Activated CD8-positive, alpha-beta memory T cell treated with anti-CD3 and anti-CD28 coated beads for 4 hours (primary cell): ENCODE measurements around the gene LIN52.

ENCODE experiments used
- DNase-seq, 2 donors: peaks; one replicate each; pipeline ENCODE4 v3.0.0-alpha.2; 2020; ENCODE audit warnings: low read depth in 2 of 2

The LIN52 gene

DNA sequence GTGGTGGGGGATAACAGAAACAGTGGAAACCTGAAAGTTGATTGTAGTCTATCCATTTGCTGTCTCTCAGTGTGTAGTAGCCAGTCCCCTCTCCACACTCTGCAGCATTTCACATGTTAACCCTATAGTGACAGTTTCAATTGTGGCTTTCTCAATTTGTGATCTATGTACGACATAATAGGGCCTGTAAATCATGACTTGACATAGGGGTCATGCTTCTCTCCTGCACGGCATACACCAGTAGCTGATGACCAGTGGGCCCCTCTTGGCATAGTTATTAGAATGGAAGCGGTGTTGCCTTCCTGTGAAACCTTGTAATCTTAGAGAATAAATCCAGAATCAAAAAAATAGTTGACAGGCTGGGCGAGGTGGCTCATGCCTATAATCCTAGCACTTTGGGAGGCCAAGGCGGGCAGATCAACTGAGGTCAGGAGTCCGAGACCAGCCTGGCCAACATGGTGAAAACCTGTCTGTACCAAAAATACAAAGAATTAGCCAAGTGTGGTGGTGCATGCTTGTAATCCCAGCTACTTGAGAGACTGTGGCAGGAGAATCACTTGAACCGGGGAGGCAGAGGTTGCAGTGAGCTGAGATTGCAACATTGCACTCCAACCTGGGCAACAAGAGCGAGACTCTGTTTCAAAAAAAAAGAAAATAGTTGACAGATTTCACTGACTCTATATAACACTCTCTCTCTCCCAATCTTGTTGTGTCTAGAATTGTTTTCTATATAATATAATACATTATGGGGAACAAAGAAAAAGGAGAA, 109.9 kb downstream of the LIN52 start:
- no peak for DNase-seq

DNA sequence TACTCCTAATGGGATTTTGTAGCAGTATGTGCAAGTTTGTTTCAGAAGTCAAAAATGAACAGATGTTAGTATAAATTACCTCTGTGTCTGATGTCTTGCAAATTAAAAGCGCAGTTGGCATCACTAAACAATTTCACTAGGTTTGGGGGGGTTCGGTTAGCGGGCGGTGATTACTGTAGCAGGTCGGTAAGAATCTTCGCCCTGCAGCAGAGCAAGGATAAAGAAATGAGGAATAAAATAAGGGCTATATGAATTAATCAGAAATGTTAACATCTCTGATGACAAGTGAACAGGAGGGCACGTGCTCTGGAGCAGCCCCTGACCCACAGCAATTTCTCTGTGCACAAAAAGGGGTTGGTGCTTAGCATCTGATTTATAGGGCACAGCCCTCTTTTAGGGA, 110.9 kb downstream of the LIN52 start:
- DNase-seq: no peak

DNA sequence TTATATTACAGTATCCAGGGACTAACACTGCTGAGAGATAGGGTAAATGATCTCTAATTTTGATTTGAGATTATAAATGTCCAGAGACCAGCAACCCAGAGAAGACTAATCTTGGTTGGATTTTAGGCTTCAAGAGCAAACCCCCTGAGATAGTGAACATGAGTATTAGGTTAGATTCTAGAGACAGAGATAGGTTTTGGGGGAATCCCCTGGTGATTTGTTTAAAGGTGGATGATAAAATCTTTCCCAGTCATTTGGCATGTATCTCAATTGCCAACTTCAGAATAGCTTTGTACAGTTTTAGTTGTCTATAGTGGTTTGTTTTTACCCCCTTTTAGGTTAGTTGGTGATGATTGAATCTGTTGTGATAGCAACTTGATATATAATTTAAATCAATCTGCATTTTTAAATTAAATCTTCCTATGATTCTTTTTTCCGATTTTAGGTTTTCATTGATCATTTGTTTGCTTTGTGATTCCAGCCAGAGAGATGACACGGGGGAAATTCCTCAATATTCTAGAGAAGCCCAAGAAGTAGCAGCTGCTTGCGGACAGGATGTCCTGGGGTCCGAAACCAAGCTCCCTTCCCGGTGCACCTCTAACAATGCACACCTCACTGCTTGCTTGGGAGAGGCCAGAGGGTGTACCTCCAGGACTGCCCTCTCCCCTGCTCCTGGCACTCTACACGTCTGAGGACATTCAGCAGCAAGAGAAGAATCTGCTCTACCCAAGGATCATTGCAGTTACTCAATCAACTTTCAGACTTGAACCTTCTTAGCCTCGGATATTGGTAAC, 113.9 kb downstream of the LIN52 start:
- DNase-seq: no peak

DNA sequence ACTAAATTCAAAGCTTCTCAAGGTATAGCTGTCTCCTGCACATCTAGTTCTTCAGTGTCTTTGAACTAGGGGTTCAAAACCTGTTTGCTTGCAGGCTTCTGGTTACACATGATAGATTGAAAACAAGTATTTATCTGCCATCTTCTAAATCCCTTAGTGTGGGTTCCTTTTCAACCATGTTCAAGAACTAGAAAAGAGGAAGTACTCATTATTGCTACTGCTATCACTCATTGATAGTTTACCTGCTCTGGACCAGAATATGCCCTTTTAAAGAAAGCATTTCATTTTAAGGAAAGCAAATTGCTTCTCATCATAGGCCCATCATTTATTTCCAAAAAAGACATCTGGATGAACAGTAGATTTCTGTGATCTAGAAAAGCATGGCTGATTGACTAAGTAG, 117.4 kb downstream of the LIN52 start:
- DNase-seq: no peak

DNA sequence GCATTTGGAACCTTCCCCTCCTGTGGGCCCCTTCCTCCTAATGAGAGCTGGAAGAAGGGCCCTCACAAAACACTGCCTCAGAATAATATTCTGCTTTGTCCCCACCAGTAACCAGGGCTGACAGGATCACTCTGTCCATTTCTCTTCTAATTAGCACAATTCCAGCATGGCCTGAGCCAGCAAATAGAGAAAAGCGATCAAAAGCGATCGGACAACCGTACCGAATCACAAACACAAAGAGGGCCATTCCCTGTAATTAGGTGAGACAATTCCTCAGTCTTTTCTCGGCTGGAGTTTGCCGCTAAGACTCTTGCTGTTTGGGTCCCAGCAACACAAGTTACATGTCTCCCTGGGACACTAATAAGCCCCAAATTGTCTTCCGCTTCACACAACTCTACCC, 118.9 kb downstream of the LIN52 start:
- no peak for DNase-seq

DNA sequence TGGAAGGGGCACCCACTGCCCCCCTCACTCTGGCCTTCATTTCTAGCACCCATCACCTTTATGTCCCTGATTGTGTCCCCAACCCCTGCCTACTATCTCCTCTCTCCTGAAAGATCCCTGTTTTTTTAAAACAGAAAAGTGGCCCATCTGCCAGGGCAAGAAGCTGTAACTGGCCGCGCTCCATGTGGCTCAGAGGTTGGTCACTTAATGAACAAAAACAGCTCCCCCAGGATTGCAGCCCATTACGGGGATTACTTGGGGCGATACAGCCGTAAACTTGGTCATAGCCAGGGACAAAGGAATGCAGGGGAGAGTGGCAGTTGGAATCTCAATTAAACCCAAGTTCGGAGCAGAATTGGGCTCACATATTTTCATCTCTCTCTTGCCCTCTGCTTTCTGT, 119.7 kb downstream of the LIN52 start:
- DNase-seq: no peak

DNA sequence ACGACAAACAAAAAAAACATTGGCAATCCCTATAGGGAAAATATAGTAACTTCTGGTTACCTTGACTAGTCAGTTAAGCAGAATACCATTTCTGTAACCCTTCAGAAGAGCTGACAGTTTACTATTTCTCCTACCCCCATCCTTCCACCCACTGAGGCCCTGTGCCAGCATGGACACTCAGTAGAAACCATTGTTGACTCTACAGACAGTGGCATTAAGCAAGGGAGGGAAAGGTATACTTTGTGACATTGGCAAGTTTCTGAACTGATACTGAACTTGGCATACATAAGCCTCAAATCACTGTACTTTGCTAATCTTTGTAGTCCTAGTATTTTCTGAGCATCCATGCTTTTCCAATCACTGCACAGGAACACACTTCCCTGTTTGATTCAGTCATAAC, 121.1 kb downstream of the LIN52 start:
- no peak for DNase-seq

DNA sequence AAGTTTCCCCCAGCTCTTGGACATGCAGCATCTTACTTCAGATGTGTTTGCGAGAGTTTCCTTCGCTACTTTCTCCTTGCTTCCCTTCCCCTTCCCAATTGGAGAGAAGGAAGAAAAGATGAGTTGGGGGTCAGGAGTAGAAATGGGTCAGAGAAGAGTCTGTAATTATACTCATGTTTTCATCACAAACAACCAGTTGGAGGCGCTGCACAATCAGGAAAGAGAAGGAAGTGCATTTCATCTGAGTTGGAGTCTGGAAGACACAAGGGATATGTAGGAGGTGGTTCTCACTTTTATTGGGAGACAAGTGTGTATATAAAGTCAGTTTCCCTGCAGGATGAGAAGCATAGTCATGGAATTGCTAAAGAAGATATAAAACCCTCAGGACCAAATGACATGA, 123.2 kb downstream of the LIN52 start:
- no peak for DNase-seq

DNA sequence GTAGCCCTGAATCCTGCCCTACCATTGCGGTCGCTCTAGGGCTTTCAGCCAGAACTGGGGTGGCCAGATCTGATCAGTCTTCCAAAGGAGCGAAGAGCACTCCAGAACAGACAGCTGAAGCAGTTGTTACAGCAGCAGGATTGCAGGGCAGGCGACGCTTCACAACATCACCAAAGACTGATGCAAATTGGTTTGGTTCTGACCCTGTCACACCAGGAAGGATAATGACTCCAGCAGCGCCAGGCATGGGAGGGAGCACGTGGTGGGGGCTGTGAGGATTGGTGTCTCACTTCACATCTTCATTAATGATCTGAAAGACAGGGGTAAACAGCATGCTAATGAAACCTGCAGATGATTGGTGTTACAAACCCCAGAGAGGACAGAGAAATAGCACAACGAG, 123.9 kb downstream of the LIN52 start:
- no peak for DNase-seq

DNA sequence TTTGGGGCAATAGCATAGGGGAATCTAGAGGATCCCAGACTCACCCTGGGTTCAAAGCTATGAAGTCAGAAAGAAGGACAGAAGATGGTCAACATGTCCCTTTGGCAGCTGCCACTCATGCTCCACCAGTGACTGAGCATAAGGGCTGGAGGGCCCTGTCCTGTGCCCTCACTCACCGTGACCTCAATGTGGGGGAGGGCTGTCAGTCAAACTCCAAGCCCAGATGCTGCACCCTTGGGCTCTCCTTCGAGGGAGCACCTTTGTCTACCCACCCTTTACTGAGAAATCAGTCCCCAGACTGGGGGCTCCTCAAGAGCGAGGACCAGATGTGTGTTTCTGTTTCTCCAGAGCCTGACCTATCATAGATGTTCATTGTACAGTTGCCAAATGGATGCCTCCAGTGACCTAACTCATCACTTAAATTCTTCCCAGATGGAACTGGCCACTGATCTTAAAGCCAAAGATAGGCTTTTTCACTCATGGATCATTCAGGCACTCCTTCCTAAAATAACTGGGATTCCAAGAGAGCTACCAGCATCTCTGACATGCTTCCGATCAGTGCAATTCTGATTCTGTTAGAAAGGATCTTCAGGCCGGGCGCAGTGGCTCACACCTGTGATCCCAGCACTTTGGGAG, 127.3 kb downstream of the LIN52 start:
- DNase-seq: no peak

DNA sequence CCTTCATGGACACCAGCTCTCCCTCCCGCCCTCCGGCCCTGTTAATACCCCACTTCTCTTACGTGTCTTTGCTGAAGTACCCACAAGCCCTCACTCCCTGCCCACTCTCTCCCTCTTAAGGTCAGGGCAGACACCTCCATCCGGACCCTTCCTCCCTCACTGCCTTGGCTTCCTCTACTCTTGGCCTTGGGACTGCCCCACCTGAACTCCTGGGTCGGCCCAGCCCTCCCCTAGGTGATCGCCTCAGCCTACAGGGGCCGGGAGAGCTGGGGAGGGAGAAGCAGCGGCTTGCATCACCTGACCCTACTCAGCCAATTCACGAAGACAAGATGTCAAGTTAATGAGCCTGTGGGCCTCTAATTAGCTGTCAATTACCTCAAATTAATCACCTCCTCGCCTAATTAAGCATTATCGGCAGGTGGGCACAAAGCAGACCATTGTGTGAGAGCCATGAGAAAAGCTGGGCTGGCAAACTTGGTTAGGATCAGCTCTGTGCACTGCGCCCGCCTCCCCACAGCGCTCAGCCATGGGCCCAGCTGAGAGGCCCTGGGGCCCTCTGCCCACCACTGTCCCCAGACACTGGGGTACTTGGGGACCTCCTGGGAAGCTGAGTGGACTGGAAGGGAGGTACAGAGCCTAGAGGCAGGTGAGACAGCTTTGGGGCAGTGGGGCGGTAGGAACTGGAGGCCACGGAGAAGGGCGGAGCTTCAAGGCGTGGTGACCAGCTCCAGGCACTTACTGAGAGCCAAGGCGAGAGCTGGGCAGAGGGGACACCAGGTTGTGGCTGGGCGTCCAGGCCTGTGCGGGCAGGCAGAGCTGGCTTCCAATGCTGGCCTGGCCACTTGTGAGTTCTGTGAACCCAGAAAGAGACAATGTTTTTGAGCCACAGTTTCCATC, 129.4 kb downstream of the LIN52 start:
- no peak for DNase-seq

DNA sequence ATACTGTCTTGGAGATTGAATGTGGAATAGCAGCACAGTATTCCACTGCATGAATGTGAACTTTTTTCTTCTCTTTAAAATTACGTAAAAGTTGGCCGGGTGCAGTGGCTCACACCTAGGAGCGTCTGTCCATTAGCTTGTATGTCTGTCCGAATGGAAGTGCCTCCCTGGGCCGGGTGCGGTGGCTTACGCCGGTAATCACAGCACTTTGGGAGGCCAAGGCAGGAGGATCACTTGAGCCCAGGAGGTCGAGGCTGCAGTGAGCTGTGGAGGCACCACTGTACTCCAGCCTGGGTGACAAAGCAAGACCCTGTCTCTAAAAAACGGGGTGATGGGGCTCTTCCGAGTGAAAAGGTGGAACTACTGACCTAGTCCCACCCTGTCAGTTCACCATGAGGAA, 131.9 kb downstream of the LIN52 start:
- DNase-seq: no peak

DNA sequence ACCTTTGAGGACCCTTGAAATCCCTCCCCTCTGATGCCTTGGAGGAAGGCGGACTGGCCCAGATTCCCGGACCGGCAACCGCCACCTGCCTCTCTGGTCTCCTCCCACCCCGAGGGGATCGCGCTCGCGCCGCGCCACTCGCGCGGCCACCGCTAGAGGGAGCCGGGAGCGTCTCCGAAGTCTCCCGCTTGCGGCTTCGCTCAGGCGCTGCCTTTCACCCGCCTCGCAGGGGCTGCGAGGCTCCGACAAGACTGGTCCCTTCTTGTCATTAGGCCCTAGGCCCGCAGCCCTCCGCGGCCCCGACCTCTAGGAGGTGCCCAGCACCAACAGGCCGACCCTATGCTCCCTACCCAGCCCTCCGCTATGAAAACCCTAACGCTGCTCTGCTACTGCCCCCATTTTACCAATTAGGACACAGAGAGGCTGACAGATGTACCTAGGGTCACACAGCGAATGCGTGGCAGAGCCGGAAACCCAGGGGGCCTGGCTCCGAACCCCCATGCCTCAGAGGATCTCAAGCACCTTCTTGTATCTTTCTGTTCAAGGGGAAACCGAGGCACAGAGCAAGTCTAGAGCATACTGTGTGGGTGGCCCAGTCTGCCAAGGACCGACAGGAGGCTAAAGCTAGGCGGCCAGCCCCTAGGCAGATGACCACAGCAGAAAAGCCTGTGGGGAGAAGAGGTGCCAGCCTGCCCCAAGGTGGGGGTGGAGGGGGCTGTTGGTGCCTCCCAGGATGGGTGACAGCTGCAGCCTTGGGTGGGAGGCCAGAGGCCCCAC, 133.1 kb downstream of the LIN52 start:
- peak; percentile 12 to 40 for DNase-seq

DNA sequence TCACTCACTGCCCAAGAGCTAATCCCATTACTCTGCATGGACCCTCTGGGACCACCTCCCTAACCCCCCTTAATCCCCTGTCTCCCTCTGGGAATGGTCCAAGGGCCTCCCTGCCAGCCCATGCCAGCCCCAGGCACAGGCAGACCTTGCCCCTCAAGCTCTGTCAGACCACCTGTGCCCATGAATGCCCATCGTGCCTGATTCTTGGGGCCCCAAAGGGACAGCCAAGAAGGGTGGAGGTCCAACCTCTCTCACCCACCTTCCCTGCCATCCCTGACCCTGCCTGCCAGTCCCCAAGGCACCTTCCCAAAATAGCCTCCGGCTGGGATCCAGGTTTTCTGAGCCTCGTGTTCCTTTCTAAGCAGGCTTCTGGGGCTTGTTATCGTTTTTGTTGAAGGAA, 133.7 kb downstream of the LIN52 start:
- no peak for DNase-seq

DNA sequence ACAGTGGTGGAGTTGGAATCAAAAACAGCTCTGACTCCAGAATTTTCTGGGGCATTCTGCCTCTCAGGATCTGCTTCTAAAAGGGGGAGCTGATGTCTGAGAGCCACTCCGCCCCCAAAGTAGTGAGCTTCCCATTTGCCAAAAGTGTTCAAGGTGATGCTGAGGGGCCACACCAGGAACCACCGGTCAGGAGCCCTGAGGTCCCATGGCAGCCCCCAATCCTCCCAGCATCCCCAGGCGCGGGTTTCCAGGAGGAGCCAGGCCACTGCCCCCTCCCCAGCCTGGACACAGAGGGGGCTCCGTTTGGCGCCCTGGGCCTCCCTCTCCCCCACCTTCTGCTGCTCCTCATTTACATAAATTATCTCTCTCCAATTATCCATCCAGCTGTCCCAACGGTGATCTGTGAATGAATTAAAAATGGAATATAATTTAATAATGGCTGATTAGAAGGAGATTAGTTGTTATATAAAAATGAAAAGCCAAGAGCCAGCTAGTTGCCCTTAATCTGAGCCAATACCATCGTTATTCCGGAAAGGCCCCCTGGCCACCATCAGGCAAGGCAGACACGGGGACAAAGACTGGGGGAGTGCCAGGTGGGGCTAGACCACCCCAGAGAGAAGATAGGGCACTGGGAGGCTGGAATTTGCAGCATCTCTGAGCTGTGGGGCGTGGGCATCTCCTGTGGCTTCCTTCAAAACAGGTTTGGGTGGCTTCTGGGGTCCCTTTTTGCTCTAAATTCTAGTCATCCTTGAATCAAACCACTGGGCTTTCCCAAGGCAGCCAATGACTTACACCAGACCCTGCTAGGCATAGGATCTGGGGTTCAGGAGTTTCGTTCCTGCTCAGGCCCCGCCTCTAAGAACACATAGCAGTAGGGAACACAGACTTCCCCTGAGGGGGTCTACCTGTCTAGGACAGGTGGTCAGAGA, 134.8 kb downstream of the LIN52 start:
- no peak for DNase-seq

DNA sequence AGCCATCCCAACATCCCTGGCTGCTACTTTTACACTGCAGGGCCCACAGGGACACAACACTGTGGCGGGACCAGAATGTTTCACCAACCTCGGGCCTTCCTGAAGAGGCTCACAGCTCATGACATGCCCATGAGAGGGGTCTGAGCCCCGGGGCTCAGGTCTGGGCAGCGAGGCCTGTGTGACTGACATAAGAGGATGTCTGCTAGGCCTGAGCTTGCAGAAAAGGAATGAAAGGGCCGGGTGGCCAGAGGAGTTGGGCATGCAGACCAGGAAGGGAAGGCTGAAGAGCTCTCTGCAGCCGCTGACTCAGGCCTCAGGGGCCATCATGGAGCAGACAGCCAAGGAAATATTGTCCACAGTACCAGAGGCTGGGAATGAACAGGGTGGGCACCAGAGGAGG, 136.2 kb downstream of the LIN52 start:
- DNase-seq: no peak

DNA sequence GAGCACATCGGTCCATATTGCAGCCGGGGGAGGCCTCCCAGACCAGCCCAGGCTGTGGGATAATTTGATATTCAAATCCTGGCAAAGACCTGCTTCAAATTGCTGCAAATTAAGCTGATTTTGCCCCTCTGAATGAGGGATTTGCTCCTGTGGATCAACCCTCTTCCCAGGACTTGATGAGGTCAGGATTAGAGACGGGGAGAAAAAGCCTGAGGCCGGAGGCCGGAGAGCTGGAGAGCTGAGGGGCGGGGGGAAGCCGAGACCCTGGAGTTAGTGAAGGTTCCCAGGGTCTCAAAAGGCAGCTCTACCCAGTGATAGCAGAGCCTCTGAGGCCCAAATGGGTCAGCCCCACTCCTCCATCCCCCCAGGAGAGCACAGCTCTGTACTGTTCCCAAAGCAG, 137.0 kb downstream of the LIN52 start:
- no peak for DNase-seq

DNA sequence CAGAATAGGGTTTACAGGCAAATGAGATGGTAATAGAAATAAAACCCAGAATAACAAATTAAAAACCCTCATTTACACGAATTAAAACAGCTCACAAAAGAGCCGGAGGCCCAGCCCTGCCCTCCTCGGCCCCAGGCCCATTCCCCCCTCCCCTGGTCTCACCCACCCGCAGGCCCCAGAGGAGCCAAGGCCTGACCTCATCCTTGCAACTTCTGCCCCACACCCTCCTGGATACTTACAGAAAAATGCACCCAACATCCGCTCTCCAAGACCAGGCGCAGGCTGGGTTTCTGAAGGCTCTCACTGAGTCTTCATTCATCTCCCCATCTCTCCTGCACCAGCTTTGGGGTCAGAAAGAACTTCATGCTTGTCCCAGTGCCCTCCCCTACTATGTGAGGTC, 138.3 kb downstream of the LIN52 start:
- no peak for DNase-seq

DNA sequence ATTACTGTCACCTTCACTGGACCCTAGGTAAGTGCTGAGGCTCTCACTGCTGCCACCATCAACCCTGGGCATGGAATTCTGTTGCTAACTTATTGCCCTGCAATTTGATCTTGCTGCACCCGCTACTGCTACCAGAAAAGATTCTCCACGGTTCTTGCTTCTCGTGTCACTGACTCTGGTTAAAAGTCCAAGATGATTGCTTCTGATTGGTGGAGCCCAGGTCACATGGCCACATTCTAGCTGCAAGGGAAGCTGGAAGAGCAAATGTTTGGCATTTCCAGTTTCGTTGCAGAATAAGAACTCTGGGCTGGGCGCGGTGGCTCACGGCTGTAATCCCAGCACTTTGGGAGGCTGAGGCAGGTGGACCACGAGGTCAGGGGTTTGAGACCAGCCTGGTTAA, 147.0 kb downstream of the LIN52 start:
- DNase-seq: no peak

DNA sequence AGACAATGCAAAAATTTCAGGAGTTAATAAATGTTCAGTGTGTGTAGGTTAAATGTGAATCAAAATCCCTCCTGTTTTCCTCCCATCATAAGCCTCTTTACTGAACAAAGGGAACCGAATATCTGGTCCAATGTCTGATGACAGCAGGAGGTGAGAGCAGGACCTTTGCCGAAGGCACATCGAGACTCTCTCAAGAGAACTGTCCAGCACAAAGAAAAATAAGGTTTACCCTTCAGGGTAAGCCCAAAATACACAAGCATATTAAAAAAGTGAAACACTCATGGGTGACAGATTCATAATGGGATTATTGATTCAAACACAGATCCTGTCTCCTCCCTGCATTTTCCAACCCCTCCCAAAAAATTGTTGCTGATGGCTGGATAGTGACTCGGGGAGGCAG, 150.3 kb downstream of the LIN52 start:
- DNase-seq: no peak
